ENCODE results near the gene CPM.

Gene CPM

GRCh38 chr12:68957273-68957672 is 24.3 kb upstream of the CPM start:
- no peak for FAIRE-seq

DNA sequence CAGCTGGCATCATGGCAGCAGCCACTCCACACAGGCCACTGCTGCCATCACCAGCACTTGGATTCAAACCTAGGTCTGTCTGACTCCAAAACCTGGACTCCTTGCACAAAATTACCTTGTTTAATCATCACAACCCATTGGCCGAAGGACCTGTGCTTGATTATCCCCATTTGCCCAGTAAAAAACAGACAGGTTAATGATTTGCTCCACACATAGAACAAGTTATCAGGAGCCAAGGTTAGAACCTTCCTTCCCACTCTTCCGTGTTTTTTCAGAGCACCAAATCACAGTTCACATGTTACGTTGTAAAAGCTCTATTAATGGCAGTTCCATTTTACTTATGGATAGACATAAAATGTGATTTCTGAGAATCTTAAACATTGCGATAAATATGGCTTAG is 23.5 kb upstream of the CPM start:
- peak; percentile 16 for FAIRE-seq
- no peak for DNase-seq (ENCODE audit: insufficient read length, low spot score)

More at GRCh38 chr12:68957273-68957672, 24.3 kb upstream of the CPM start:
- DNase-seq (ENCODE audit: insufficient read length, low spot score), result no peak

DNA sequence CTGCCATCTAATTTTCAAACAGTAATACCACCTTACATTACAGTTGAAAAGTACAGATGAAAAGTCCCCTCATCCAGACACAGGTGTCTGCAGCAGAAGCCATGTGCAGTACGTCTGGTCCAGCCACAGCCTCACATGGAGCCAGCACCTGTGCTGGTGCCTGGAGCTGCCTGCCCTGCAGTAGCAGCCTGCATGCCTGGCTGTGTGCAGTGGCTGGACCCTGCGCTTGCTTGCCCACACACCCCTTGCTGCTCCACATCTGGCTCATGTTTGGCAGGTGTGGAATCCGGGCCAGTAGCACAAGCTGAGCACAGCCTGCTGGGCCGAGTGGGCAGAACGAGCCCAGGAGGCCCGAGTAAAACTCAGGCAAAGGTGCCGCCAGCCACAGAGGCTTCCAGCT is 21.8 kb upstream of the CPM start:
- DNase-seq (ENCODE audit: insufficient read length, low spot score), result no peak
- FAIRE-seq, result no peak

GRCh38 chr12:68953536-68953935 is 20.6 kb upstream of the CPM start:
- DNase-seq (ENCODE audit: insufficient read length, low spot score), result no peak
- no peak for FAIRE-seq

DNA sequence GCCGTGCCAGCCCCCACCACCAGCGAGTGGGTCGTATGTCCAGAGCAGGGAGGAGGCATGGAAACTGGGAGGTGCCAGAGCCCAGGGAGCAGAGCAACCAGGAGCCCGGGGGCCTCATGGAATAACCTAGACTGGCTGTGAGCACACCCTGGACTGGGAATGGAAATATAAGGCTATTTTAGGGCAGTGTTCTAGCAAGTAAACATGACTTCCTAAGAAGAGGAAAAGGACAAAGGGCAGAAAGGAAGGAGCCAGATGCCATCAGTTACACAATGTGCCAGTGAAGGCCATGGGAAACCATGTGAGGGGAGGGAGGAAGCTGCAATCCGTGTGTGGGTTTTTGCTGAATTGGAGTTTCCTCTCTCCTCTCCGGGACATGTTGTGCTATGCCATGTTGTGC is 18.7 kb upstream of the CPM start:
- no peak for DNase-seq (ENCODE audit: insufficient read length, low spot score)
- no peak for FAIRE-seq

GRCh38 chr12:68950511-68950910 is 17.5 kb upstream of the CPM start:
- DNase-seq (ENCODE audit: insufficient read length, low spot score) (no peak), FAIRE-seq (no peak)

DNA sequence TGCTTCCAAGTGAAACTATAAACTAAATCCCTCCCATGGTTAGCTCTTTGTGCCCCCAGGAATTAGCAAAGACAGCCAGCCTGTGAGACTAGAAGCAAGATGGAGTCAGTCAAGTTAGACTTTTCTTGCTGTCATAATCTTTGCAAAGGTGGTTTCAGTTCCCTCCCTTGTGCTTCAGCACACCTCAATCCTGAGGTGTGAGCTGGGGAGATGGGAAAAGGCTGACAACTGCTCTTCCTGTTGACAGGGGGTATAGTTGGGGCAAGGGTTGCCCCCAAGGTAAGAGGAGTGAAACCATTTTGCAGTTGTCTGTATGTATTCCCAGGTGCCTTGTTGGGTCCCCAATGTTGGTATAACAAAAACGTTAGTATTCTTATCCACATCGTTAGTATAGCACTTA is 12.3 kb upstream of the CPM start:
- DNase-seq (ENCODE audit: insufficient read length, low spot score), result no peak
- FAIRE-seq, result no peak

DNA sequence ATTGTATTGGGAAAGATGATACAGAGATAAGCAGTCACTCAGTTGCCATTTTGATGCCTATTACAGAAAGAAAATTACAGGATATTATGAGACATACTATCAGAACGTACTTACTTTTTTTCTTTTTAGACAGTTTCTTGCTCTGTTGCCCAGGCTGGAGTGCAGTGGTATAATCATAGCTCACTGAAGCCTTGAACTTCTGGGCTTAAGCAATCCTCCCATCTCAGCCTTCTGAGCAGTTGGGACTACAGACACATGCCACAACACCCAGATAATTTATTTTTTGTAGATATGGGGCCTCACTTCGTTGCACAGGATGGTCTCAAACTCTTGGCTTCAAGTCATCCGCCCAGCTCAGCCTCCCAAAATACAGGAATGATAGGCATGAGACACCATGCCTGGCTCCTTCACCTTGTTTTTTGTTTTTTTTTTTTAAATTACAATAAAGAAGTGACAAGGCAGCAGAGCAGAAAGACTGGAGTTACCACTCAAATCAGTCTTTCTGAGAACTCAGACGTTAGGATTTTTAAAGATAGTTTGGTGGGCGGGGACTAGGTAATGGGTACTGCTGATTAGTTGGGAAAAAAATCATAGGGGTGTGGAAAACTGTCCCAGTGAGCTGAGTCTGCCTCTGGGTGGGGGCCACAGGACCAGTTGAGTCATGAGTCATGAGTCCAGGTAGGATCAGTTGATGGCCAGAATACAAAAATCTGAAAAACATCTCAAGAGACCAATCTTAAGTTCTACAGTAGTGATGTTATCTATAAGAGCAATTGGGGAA is 11.5 kb upstream of the CPM start:
- no peak for DNase-seq (ENCODE audit: insufficient read length, low spot score)
- no peak for FAIRE-seq

DNA sequence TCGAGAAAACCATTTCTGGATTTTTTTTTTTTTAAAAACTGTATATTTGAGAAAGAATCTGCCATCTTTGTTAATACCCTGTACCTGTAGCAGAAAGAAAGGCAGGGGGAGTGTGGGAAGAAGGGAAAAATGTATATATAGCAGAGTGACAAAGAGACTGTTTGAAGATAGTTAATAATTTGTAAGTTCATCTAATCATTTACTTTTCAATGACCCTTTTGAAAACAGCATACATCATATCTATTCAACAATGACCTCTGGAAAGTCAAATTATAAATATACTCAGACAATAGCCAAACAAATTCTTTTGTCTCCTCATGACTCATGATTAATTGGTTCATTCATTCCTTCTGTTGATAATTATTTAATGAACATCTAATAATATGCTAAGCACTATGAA is 10.9 kb upstream of the CPM start:
- FAIRE-seq (no peak), DNase-seq (ENCODE audit: insufficient read length, low spot score) (no peak)

GRCh38 chr12:68940731-68941130 is 7.8 kb upstream of the CPM start:
- no peak for DNase-seq (ENCODE audit: insufficient read length, low spot score)
- FAIRE-seq, result no peak

GRCh38 chr12:68939505-68939904 is 6.5 kb upstream of the CPM start:
- no peak for FAIRE-seq
- DNase-seq (ENCODE audit: insufficient read length, low spot score), result no peak

DNA sequence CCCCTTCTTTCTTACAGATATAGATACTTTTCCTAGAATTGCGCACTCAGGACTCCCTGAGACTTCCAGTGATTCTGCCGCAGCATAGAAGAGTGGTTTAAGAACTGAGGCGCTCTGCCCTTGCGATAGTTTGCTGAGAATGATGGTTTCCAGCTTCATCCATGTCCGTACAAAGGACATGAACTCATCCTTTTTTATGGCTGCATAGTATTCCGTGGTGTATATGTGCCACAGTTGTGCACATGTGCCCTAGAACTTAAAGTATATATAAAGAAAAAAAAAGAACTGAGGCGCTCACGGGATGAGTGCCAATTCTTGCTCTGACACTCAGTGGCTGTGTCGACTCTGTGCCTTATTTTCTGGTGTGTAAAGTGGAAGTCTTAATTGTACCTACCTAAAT is 1.4 kb upstream of the CPM start:
- FAIRE-seq (no peak), DNase-seq (ENCODE audit: insufficient read length, low spot score) (no peak)

DNA sequence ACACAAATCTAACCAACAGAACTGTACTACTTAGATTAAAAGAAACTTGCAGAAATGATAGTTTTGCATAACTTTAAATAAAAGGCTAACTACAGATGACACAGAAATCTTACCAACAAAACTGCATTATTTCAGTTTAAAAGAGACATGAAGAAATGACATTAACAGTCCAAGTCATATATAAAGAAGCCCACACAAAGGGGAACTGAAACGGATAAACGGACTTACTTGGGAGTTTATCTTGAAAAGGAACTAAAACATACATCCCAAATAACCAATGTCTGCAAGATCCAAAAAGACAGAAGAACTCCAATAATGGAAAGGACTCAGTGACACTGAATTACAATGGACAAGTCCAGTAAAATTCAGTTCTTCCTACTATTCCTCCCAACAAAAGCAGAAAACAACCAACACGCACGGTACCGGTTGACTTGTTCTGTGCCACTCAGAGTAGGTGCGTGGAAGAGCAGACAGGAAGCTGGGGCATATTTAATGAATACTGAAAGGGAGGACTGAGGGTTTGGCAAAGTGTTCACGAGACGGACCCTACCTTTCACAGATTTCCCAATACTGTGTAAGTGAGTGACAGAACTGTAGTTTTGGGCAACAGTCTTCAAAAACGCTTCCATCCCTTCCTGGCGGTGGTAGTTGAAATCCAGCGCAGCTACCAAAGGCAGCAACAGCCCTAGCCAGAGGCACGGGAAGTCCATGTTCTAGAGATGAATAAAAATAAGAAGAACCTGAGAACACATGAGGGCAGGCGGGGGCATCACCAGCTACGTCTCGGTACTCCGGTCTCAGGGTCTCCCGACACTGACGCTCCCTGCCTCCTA is 627 bp downstream of the CPM start:
- FAIRE-seq, result no peak
- DNase-seq (ENCODE audit: insufficient read length, low spot score), result no peak

DNA sequence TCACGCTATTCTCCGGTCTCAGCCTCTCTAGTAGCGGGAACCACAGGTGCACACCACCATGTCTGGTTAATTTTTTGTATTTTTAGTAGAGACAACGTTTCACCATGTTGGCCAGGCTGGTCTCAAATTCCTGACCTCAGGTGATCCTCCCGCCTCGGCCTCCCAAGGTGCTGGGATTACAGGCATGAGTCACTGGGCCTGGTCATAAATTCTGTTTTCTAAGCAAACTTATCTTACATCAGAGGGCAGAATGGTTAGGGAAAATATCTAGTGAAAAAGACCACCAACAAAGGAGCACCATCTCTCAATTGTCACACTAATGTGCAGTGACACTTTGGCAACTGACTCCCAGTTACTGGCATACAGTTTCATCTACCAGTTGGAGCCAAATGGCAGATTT is 2.8 kb downstream of the CPM start:
- DNase-seq (ENCODE audit: insufficient read length, low spot score), result no peak

GRCh38 chr12:68924546-68924945 is 8.4 kb downstream of the CPM start:
- FAIRE-seq, result no peak
- DNase-seq (ENCODE audit: insufficient read length, low spot score), result no peak

More for the DNA sequence above, 2.8 kb downstream of the CPM start:
- no peak for FAIRE-seq

DNA sequence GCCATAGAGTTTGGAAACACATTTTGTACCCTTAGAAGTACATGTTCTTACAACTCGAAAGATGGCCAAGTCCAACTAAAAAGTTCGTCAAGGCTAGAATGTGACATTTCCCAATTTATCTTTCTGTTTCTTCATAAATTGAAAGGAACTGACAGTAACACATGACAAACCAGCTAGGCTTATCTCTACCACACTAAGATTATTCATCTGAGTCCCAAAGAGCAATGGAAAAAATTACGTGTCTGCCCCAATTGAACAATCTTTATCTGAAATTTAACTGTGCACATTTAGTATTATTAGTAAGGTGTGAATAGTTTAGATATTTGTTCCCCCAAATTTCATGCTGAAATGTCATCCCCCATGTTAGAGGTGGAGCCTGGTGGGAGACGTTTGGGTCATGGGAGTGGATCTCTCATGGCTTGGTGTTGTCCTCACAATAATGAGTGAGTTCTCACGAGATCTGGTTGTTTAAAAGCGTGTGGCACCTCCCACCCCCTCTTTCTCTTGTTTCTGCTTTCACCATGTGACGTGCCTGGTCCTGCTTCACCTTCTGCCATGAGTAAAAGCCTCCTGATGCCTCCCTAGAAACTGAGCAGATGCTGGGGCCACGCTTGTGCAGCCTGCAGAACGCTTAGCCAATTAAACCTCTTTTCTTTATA is 13.3 kb downstream of the CPM start:
- DNase-seq (ENCODE audit: insufficient read length, low spot score), result no peak
- no peak for FAIRE-seq

DNA sequence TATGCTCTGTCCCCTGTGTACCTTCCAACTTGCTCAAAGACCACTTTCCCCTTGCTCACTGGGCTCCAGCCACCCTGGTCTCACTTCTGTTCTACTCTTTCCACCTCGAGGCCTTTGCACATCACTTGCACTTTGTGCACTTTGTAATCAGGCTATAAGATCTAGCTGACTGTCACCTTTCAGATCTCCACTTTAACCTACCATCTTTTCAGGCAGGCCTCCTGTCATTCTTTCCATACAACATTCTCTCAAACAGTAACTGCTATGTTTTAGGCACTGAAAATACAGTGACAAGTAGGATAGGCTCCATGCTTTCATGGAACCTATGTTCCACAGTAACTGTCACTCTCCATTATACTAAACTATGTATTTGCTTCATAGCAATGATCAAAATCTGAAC is 14.0 kb downstream of the CPM start:
- FAIRE-seq (no peak), DNase-seq (ENCODE audit: insufficient read length, low spot score) (no peak)

DNA sequence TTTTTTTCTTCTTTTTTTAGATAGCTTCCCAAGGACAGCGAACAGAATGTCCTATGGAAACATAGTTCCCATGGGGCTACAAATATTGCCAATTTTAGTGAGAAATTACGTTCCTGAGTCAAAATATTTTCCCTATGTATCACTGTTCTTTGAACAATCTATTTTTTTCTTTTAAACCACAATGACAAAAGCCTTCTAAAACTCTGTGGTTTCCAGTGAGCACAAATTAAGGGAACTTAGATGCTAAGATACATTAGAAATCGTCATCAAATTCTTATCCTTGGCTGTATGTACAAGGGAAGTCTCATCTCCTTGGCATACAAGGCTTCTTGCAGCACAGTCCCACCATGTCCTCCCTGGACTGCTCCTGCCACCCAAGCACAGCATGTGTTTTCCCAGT is 17.9 kb downstream of the CPM start:
- no peak for FAIRE-seq
- no peak for DNase-seq (ENCODE audit: insufficient read length, low spot score)

DNA sequence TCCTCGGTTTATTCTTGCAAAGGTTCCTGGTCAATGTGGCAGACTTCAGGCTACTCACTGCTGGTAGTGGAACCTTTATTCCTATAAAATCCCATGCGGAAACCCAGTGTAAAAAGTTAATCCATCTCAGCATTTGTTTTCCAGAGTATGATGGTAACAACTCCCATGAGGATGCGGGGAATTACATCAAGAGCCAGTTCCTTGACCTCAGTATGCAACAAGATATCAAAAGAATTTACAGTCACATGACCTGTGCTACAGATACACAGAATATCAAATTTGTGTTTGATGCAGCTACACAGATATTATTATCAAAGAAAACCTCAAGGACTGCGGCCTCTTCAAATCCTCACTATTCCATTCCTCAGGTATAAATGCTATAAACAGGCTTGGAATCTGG is 19.3 kb downstream of the CPM start:
- FAIRE-seq (no peak), DNase-seq (ENCODE audit: insufficient read length, low spot score) (no peak)

DNA sequence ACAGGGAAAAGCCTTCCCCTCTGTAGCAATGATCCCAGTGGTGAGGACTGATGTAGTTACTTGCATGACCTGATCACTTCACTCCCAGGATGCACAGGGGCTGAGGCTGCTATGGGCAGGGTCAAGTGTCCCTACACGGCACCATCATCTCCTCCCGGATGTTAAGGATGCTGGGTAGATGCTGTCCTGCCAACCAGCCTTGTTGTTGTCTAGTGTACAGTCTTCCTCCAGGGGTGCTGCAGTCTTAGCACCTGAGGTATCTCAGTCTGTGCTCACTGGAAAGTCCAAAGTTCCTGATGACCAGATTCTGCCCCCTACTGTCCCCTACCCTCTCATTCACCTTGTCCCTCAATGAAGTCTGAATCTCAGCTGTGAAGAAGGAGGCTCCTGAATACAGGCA is 20.1 kb downstream of the CPM start:
- DNase-seq (ENCODE audit: insufficient read length, low spot score) (no peak), FAIRE-seq (no peak)

GRCh38 chr12:68911197-68911718 is 21.7 kb downstream of the CPM start:
- DNase-seq (ENCODE audit: insufficient read length, low spot score) (no peak), FAIRE-seq (peak; percentile 57)

All from HTR-8/SVneo (cell line).